ENCODE measurements around the gene EEF1A2.
A peak's percentile ranks its signal among the peaks of the same experiment; 100 is the strongest.

The EEF1A2 gene

DNA sequence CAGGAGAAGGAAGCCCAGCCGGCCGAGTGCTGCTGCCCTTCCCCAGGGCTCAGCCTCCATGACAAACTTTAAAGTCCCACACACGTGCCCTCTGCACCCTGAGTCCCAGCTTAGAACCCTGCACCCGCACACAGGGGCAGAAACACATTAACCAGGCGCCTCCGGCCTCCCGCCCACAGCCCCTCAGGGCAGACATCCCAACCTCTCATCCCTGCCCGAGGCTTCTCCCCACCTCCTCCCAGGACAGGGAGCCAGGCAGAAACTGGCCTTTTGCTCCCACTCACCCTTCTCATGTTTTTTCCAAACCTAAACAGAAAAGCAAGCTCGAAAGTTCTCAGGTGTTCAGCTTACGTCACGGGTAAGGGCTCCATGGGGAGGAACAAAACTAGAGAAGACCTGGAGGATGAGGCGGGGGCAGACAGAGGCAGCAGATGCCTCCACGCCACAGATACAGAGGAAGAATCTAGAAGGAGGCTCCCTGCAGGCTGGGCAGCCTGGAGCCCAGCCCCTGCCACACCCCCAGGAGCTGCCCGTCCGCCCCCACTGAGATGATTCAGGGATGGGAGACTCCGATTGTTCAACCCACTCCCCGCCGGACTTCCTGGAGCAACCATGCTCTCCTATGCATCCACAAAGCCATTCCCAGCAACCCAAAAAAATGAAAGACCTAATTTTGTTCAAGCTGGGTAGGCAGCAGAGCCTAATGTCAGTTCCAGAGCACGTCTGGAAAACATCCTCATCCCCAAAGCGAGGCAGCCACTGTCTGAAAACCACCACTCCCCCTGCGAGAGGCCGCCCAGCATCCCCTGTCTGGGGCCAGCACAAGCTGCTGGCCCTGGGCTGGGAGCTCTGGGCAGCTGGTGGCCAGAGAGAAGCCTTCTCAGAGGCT, 35.2 kb downstream of the EEF1A2 start:
- no peaks in the 10 kb centered on the region for H3K4me1 ChIP-seq (ENCODE audit: insufficient read depth, low read length)
- no peak overlapping the region for H3K27ac ChIP-seq (ENCODE audit: low read depth, low read length)
- H3K9ac ChIP-seq (ENCODE audit: low read depth, low read length): no peak overlapping the region
- no peaks in the 10 kb centered on the region for H3K27me3 ChIP-seq (ENCODE audit: insufficient read depth, low read length)
- no peak overlapping the region for H3K4me3 ChIP-seq (ENCODE audit: low read length)
- WGBS: 76% methylated on average over 22 of the region's 22 CpGs
- H3K36me3 ChIP-seq (ENCODE audit: insufficient read depth, low read length): no peaks in the 10 kb centered on the region
- no peaks in the 10 kb centered on the region for H3K9me3 ChIP-seq (ENCODE audit: insufficient read depth, low read depth, low read length)

DNA sequence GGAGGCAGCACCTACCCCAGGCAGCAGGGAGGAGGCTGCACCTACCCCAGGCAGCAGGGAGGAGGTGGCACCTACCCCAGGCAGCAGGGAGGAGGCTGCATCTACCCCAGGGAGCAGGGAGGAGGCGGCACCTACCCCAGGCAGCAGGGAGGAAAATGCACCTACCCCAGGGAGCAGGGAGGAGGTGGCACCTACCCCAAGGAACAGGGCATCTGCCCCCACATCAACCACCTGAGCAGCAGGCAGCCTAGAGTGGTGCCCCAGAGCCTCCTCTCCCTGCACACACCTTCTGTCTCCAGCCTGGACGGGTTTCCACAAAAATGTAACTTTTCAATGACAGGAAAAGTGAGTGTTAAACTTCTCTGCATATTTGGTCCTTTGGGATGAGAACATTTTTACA, 36.6 kb downstream of the EEF1A2 start:
- Histone ChIP-seq H3K27ac (ENCODE audit: low read depth, low read length) (no peak overlapping the region), H3K4me3 (ENCODE audit: low read length) (no peak overlapping the region), H3K9ac (ENCODE audit: low read depth, low read length) (no peak overlapping the region), H3K36me3 (ENCODE audit: insufficient read depth, low read length) (no peaks in the 10 kb centered on the region), H3K4me1 (ENCODE audit: insufficient read depth, low read length) (no peaks in the 10 kb centered on the region), H3K9me3 (ENCODE audit: insufficient read depth, low read depth, low read length) (no peaks in the 10 kb centered on the region), H3K27me3 (ENCODE audit: insufficient read depth, low read length) (no peaks in the 10 kb centered on the region)
- 87% methylated on average over 2 of the region's 2 CpGs for WGBS

DNA sequence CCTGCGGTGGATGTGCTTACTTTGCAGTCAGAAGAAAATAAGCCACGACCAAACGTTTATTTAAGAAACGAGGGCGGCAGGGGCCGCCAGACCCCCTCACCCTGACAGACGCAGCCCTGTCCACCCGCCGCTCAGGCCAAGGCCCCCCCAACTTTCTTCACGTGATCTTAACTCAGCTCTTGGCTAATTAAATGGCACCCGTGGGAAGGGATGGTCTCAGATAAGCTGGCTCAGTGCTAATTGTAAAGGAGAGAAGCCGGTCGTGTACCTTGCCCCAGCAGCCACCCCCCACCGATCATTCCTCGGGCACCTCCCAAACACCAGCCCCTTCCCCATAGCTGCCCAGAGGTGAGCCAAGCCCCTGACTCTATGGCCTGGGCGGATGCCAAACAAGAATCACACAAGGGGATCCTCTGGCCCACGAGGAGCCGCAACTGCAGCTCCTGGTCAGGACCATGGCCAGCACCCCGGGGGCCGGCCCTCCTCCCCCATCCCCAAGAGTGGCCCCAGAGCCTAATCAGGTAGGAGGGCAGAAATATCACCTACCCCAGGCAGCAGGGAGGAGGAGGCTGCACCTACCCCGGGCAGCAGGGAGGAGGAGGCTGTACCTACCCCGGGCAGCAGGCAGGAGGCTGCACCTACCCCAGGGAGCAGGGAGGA, 37.6 kb downstream of the EEF1A2 start:
- Histone ChIP-seq H3K27ac (ENCODE audit: low read depth, low read length) (no peak overlapping the region), H3K4me1 (ENCODE audit: insufficient read depth, low read length) (no peaks in the 10 kb centered on the region), H3K27me3 (ENCODE audit: insufficient read depth, low read length) (no peaks in the 10 kb centered on the region), H3K9me3 (ENCODE audit: insufficient read depth, low read depth, low read length) (no peaks in the 10 kb centered on the region), H3K4me3 (ENCODE audit: low read length) (no peak overlapping the region), H3K9ac (ENCODE audit: low read depth, low read length) (no peak overlapping the region), H3K36me3 (ENCODE audit: insufficient read depth, low read length) (no peaks in the 10 kb centered on the region)
- 76% methylated on average over 22 of the region's 22 CpGs for WGBS

DNA sequence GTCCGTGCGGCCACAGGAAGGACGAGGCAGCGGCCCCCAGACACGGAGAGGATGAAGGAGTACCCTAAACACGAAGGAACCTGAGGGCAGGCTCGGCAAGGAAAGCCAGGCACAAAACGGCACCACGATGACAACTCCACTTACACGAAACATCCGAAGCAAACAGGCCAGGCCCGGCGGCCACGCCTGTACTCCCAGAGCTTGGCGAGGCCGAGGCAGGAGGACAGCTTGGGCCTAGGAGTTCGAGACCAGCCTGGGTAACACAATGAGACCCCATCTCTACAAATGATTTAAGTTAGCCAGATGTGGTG, 39.9 kb downstream of the EEF1A2 start:
- Histone ChIP-seq H3K27me3 (ENCODE audit: insufficient read depth, low read length) (no peaks in the 10 kb centered on the region), H3K36me3 (ENCODE audit: insufficient read depth, low read length) (no peaks in the 10 kb centered on the region), H3K9ac (ENCODE audit: low read depth, low read length) (no peak overlapping the region), H3K9me3 (ENCODE audit: insufficient read depth, low read depth, low read length) (no peaks in the 10 kb centered on the region), H3K27ac (ENCODE audit: low read depth, low read length) (no peak overlapping the region), H3K4me3 (ENCODE audit: low read length) (no peak overlapping the region), H3K4me1 (ENCODE audit: insufficient read depth, low read length) (peaks cover 10% of the 10 kb centered on the region)
- 92% methylated on average over 17 of the region's 17 CpGs for WGBS

DNA sequence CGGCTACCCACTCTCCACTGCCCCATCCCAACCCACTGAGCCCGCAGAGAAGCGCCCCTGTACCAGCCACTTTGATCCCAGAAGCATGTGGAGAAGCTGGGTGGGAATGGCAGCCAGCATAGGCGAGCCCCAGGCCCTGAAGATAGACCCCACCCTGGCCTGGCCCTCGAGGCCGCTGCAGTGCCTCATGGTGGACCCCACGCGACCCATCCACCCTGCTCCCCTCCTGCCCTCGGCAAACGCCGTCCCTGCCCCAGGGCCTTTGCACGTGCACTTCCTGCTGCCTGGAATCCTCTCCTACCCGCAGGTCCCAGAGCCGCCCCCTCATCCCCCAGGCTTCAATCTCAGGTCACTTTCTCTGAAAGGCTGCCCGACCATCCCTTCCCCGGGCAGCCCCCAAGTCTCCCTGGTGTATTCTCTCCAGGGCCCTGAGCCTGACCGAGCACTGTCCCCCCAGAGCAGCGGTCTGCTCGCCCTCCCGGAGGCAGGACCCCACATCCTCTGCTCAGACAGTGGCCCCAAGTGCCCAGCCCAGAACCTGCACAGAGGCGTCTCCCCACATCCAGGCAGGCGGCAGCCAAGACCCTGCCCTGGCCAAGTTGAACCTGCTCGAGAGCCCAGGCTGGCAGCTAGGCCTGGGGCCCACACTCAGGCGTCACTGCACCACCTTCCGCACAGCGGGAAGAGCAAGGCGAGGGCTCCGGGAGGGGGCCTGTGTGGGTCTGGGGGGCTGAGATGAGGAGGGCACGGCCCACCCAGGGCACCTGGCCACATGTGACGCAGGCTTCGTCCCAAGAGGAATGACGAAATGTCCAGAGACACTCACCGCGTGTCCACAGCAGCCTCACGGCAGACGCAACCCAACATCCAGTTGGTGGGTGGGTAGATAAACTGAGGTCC, 40.5 kb downstream of the EEF1A2 start:
- Histone ChIP-seq H3K36me3 (ENCODE audit: insufficient read depth, low read length) (no peaks in the 10 kb centered on the region), H3K27me3 (ENCODE audit: insufficient read depth, low read length) (no peaks in the 10 kb centered on the region), H3K27ac (ENCODE audit: low read depth, low read length) (no peak overlapping the region), H3K4me3 (ENCODE audit: low read length) (no peak overlapping the region), H3K9me3 (ENCODE audit: insufficient read depth, low read depth, low read length) (no peaks in the 10 kb centered on the region), H3K4me1 (ENCODE audit: insufficient read depth, low read length) (peaks cover 10% of the 10 kb centered on the region), H3K9ac (ENCODE audit: low read depth, low read length) (no peak overlapping the region)
- 95% methylated on average over 36 of the region's 36 CpGs for WGBS

DNA sequence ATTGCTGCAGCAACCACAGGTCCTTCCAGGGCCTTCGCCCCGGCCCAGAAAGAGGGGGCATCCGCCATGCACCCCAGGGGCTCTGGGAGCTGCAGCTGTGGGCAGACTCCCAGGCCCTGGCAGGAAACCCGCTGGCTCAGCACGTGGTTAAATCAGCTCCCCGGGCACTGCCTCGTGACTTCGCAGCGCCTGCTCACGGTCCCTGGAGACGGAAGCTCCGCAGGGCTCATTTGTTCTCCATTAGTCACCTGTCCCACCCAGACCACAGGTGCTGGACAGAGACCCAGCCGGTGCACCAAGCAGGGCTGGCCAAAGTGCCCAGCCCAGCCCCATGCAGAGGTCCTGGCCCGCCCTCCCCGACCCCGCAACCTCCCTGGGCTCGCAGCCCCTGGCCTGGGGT, 41.1 kb downstream of the EEF1A2 start:
- H3K9ac ChIP-seq (ENCODE audit: low read depth, low read length): no peak overlapping the region
- H3K4me3 ChIP-seq (ENCODE audit: low read length): no peak overlapping the region
- H3K27me3 ChIP-seq (ENCODE audit: insufficient read depth, low read length): no peaks in the 10 kb centered on the region
- WGBS: 89% methylated on average over 17 of the region's 17 CpGs
- H3K9me3 ChIP-seq (ENCODE audit: insufficient read depth, low read depth, low read length): no peaks in the 10 kb centered on the region
- no peaks in the 10 kb centered on the region for H3K36me3 ChIP-seq (ENCODE audit: insufficient read depth, low read length)
- H3K4me1 ChIP-seq (ENCODE audit: insufficient read depth, low read length): peaks cover 10% of the 10 kb centered on the region
- no peak overlapping the region for H3K27ac ChIP-seq (ENCODE audit: low read depth, low read length)

DNA sequence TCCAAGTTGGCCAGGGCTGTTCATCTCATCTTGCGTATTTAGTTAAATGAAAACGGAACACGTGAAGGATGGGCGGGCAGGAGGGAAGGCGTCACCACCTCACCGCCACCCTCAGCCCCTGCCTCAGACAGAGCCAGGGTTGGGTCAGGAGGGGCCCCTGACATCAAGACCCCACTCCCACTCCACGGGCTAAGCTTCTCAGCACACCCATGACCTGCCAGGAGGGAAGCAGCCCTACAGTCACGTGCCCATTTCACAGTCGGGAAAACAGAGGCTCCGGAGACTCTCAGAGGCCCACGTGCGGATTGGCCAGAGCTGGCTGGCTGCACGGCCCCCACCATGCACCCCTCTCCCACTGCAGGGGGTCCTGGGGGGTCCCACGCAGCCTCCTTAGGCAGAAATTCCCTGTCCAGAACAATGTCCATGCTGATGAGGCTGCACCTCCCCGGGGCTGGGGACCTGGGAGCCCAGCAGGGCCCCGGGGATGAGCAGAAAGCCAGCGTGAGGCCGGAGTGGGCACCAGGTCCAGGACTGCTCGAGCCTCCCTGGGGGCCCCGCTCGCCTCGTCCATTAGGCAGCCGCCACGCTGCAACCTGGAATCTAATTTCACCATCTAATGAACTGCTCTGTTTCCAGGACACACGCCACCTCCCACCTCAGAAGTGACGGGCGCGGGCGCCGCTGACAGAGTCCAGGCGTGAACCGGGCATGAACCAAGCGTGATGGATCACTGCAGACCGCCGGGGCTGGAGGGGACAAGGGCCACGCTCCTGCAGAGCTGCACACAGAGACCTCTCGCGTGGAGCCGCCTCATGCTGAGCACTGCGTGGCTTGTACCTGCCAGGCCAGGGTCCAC, 42.2 kb downstream of the EEF1A2 start:
- no peaks in the 10 kb centered on the region for H3K9me3 ChIP-seq (ENCODE audit: insufficient read depth, low read depth, low read length)
- no peaks in the 10 kb centered on the region for H3K27me3 ChIP-seq (ENCODE audit: insufficient read depth, low read length)
- no peaks in the 10 kb centered on the region for H3K36me3 ChIP-seq (ENCODE audit: insufficient read depth, low read length)
- WGBS: 88% methylated on average over 40 of the region's 40 CpGs
- H3K9ac ChIP-seq (ENCODE audit: low read depth, low read length): no peak overlapping the region
- no peak overlapping the region for H3K27ac ChIP-seq (ENCODE audit: low read depth, low read length)
- no peak overlapping the region for H3K4me3 ChIP-seq (ENCODE audit: low read length)
- H3K4me1 ChIP-seq (ENCODE audit: insufficient read depth, low read length): peaks cover 10% of the 10 kb centered on the region

DNA sequence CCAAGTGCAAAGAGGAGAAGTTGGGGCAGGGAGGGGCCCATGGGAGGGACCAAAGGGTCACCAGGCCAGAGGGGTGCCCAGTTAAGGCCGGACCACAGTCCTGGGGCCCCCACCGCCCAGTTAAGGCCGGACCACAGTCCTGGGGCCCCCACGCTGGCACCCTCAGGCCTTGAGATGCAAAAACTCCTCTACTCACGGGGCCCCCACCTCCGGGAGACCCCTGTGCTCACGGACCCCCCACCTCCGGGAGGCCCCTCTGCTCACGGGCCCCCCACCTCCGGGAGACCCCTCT, 43.4 kb downstream of the EEF1A2 start:
- no peak overlapping the region for H3K9ac ChIP-seq (ENCODE audit: low read depth, low read length)

DNA sequence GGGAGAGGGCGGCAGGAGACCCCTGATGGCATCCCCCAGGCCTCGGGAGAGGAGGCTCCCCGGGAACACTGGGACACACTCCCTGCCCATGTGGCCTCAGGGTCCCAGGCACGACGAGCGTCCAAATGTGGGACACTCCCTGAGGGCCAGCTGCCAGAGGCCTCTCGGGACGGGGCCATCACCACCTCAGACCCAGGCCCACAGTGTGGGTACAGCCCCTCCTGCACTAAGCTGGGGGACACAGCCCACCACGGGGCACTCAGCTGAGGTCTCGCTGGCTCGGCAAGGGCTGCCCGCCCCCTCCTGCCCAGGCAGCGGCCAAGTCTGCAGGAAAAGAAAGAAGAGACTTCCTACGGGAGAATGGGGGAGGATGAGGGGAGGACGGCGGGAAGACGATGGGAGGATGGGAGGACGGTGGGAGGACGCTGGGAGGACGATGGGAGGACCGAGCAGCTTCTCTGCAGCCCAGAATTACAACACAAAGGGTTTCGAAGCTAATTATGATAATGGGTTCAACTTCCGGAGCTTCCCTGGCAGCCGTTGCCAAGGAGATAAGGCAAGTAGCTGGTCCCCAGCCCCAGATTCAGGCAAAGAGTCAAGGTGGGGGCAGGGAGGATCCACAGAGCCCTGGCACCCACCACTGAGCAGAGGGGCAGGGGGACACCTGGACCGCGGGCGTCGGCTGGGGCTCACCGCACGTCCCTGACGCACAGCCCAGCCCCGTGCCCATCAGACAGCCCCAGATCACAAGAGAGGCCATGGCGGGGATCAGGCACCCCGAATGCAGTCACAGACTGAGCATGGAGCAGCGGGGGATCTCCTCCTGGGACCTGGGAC, 43.9 kb downstream of the EEF1A2 start:
- Histone ChIP-seq H3K9me3 (ENCODE audit: insufficient read depth, low read depth, low read length) (no peaks in the 10 kb centered on the region), H3K4me3 (ENCODE audit: low read length) (no peak overlapping the region), H3K36me3 (ENCODE audit: insufficient read depth, low read length) (no peaks in the 10 kb centered on the region), H3K27me3 (ENCODE audit: insufficient read depth, low read length) (no peaks in the 10 kb centered on the region), H3K9ac (ENCODE audit: low read depth, low read length) (peak overlapping the region; percentile 16; the same call in 1 of the 2 replicates), H3K4me1 (ENCODE audit: insufficient read depth, low read length) (peaks cover 10% of the 10 kb centered on the region), H3K27ac (ENCODE audit: low read depth, low read length) (no peak overlapping the region)
- 37% methylated on average over 35 of the region's 35 CpGs for WGBS

More for the DNA sequence above, 43.4 kb downstream of the EEF1A2 start:
- no peak overlapping the region for H3K4me3 ChIP-seq (ENCODE audit: low read length)
- H3K27me3 ChIP-seq (ENCODE audit: insufficient read depth, low read length): no peaks in the 10 kb centered on the region
- H3K36me3 ChIP-seq (ENCODE audit: insufficient read depth, low read length): no peaks in the 10 kb centered on the region
- WGBS: 95% methylated on average over 8 of the region's 10 CpGs
- peaks cover 10% of the 10 kb centered on the region for H3K4me1 ChIP-seq (ENCODE audit: insufficient read depth, low read length)
- no peak overlapping the region for H3K27ac ChIP-seq (ENCODE audit: low read depth, low read length)
- H3K9me3 ChIP-seq (ENCODE audit: insufficient read depth, low read depth, low read length): no peaks in the 10 kb centered on the region
